NCI-H2081 (cell line): ENCODE data around the gene B4GALT6.

Experiments
- DNase-seq, 2 experiments: peaks; one replicate each; lab custom pipeline; 2025; lab: John Stamatoyannopoulos, UW

The B4GALT6 gene

GRCh38 chr18:31595121-31595771, 89.1 kb downstream of the B4GALT6 start:
- DNase-seq: no peak

- DNase-seq: no peak
These were observed 91.7 kb downstream of the B4GALT6 start for GRCh38 chr18:31592506-31593157.

- no peak for DNase-seq
These were observed 92.8 kb downstream of the B4GALT6 start, which contains the start of gene TTR for GRCh38 chr18:31591628-31592027. Gene TTR (plus strand): TSS chr18:31591877. CDS start chr18:31591903, 26 bp downstream.

- no peak for DNase-seq
These were observed 93.3 kb downstream of the B4GALT6 start for GRCh38 chr18:31591113-31591512.

GRCh38 chr18:31590570-31590969, 93.8 kb downstream of the B4GALT6 start:
- no peak for DNase-seq

- no peak for DNase-seq
These were observed 96.9 kb downstream of the B4GALT6 start for GRCh38 chr18:31587529-31587928.

GRCh38 chr18:31586616-31587015, 97.8 kb downstream of the B4GALT6 start:
- no peak for DNase-seq

GRCh38 chr18:31585991-31586390, 98.4 kb downstream of the B4GALT6 start:
- no peak for DNase-seq

GRCh38 chr18:31583185-31583854, 101.1 kb downstream of the B4GALT6 start:
- DNase-seq: no peak

GRCh38 chr18:31581498-31582197, 102.7 kb downstream of the B4GALT6 start:
- DNase-seq: no peak

GRCh38 chr18:31579375-31579774, 105.0 kb downstream of the B4GALT6 start:
- DNase-seq: no peak

- no peak for DNase-seq
These were observed 106.3 kb downstream of the B4GALT6 start for GRCh38 chr18:31578126-31578525.

GRCh38 chr18:31577195-31577594, 107.2 kb downstream of the B4GALT6 start:
- DNase-seq: no peak

GRCh38 chr18:31576670-31577069, 107.7 kb downstream of the B4GALT6 start:
- no peak for DNase-seq

GRCh38 chr18:31575515-31576257, 108.7 kb downstream of the B4GALT6 start:
- DNase-seq: no peak

- DNase-seq: no peak
These were observed 110.0 kb downstream of the B4GALT6 start for GRCh38 chr18:31574359-31574758.
